ENCODE results near the gene EML1. TPM values are rescaled to one million over a fixed set of nuclear protein-coding genes. Genes with fewer than 3 reads are reported as not detected.

Gene EML1
- total and polyA plus RNA-seq, 2 of the 13 experiments (the other 11 are each of a cell fraction or from before 2014, with no cell fraction given): 0.59 to 1.7 TPM

DNA sequence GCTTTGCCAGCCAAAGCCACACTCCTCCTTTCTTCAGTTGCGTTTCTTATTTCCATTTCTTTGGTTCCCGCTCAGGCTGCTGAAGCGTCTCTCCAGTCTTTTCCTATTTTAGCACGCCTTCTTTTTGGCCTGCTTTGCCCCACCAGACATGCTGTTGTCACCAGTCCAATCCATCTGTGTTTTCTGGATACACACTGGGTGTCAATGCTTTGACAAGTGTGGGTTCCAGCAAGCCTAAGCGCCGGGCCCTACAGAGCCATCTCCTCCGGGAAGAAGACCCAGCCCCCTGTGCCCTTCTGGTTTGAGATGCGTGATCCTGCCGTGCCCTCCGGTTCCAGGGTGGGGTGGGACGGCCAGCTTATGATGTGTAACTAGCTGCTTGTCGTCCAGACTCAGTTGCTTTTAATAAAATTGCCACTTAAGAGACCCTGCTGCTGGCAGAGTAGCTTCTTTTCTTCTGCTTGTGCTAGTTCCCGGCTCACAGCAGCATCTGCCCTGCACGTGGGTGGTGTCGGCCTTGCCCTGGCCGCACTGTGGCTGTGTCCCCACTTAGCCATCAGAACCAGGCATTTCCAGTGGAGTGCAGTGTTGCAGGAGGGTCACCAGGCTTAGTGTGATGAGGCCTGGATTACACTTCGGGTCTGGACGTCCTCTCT, 29.7 kb downstream of the EML1 start:
- CTCF ChIA-PET (ENCODE audit: low intra/inter-chr PET ratio, low total read pairs): no interaction called here
- DNase-seq (ENCODE audit: low spot score): no peak
- 75% methylated on average over 18 of the region's 18 CpGs for WGBS (ENCODE audit: low lambda C conversion rate)

More for the DNA sequence above, 29.7 kb downstream of the EML1 start:
- BruUV-seq (replicated peaks): no TSS peak
- Histone ChIP-seq H3K4me3 (replicated peaks in 1 of 3; ENCODE audit: insufficient read depth in 1 of 3, low read depth in 2 of 3, low read length in 3 of 3) (no peak overlapping the region), H4K20me1 (ENCODE audit: insufficient read depth, low read length) (no peaks in the 10 kb centered on the region), H3K27ac (ENCODE audit: extremely low read length, insufficient read depth, low read length) (no peak overlapping the region), H3K9ac (ENCODE audit: insufficient read depth, low read depth, low read length) (no peak overlapping the region), H3K36me3 (replicated peaks in 1 of 2; ENCODE audit: control insufficient read depth in 1 of 2, insufficient read depth in 2 of 2, low read length in 2 of 2) (no peaks in the 10 kb centered on the region), H3K4me2 (ENCODE audit: low read depth, low read length) (no peak overlapping the region), H2AFZ (ENCODE audit: low read length) (no peak overlapping the region), H3K79me2 (ENCODE audit: insufficient read depth, low read length) (no peaks in the 10 kb centered on the region), H3K27me3 (ENCODE audit: control insufficient read depth in 1 of 2, insufficient read depth in 2 of 2, low read length in 2 of 2) (no peaks in the 10 kb centered on the region), H3K9me3 (ENCODE audit: low read length) (no peaks in the 10 kb centered on the region), H3K4me1 (ENCODE audit: insufficient read depth, low read length) (no peaks in the 10 kb centered on the region)
- intact Hi-C loops (cut with micrococcal nuclease; ENCODE audit: unreplicated experiment) (no loop called here), in situ Hi-C loops (cut with HindIII; ENCODE audit: extremely low pct_ligation_motif_present, low pct_unique_long_range_greater_than_20kb) (no loop called here)
- FAIRE-seq (no peak), ATAC-seq (no peak)
- no peak for TF ChIP-seq SP4 (CRISPR knock-in tag; IDR thresholded peaks at IDR 0.05)
- no peak for TF ChIP-seq CHD2 (IDR thresholded peaks at IDR 0.05; ENCODE audit: low read depth, low read length)
- no peak for TF ChIP-seq SETDB1 (CRISPR knock-in tag; IDR thresholded peaks at IDR 0.05; ENCODE audit: borderline replicate concordance)
- no peak for TF ChIP-seq ZIK1 (CRISPR knock-in tag; IDR thresholded peaks at IDR 0.05; ENCODE audit: borderline replicate concordance, low read depth)
- no peak for TF ChIP-seq AKAP8 (CRISPR knock-in tag; IDR thresholded peaks at IDR 0.05)
- no peak for TF ChIP-seq ZNF432 (CRISPR knock-in tag; IDR thresholded peaks at IDR 0.05; ENCODE audit: borderline replicate concordance)
- TF ChIP-seq CHD4 (IDR thresholded peaks at IDR 0.05; ENCODE audit: borderline replicate concordance, low read length): no peak
- TF ChIP-seq IRF2 (CRISPR knock-in tag; IDR thresholded peaks at IDR 0.05): no peak
- TF ChIP-seq, protein P1, sequence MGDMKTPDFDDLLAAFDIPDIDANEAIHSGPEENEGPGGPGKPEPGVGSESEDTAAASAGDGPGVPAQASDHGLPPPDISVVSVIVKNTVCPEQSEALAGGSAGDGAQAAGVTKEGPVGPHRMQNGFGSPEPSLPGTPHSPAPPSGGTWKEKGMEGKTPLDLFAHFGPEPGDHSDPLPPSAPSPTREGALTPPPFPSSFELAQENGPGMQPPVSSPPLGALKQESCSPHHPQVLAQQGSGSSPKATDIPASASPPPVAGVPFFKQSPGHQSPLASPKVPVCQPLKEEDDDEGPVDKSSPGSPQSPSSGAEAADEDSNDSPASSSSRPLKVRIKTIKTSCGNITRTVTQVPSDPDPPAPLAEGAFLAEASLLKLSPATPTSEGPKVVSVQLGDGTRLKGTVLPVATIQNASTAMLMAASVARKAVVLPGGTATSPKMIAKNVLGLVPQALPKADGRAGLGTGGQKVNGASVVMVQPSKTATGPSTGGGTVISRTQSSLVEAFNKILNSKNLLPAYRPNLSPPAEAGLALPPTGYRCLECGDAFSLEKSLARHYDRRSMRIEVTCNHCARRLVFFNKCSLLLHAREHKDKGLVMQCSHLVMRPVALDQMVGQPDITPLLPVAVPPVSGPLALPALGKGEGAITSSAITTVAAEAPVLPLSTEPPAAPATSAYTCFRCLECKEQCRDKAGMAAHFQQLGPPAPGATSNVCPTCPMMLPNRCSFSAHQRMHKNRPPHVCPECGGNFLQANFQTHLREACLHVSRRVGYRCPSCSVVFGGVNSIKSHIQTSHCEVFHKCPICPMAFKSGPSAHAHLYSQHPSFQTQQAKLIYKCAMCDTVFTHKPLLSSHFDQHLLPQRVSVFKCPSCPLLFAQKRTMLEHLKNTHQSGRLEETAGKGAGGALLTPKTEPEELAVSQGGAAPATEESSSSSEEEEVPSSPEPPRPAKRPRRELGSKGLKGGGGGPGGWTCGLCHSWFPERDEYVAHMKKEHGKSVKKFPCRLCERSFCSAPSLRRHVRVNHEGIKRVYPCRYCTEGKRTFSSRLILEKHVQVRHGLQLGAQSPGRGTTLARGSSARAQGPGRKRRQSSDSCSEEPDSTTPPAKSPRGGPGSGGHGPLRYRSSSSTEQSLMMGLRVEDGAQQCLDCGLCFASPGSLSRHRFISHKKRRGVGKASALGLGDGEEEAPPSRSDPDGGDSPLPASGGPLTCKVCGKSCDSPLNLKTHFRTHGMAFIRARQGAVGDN (CRISPR knock-in tag; IDR thresholded peaks at IDR 0.05): no peak
- no peak for TF ChIP-seq ADNP (CRISPR knock-in tag; IDR thresholded peaks at IDR 0.05)
- TF ChIP-seq, protein P2, sequence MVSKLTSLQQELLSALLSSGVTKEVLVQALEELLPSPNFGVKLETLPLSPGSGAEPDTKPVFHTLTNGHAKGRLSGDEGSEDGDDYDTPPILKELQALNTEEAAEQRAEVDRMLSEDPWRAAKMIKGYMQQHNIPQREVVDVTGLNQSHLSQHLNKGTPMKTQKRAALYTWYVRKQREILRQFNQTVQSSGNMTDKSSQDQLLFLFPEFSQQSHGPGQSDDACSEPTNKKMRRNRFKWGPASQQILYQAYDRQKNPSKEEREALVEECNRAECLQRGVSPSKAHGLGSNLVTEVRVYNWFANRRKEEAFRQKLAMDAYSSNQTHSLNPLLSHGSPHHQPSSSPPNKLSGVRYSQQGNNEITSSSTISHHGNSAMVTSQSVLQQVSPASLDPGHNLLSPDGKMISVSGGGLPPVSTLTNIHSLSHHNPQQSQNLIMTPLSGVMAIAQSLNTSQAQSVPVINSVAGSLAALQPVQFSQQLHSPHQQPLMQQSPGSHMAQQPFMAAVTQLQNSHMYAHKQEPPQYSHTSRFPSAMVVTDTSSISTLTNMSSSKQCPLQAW (CRISPR knock-in tag; IDR thresholded peaks at IDR 0.05): no peak
- TF ChIP-seq, protein P3, sequence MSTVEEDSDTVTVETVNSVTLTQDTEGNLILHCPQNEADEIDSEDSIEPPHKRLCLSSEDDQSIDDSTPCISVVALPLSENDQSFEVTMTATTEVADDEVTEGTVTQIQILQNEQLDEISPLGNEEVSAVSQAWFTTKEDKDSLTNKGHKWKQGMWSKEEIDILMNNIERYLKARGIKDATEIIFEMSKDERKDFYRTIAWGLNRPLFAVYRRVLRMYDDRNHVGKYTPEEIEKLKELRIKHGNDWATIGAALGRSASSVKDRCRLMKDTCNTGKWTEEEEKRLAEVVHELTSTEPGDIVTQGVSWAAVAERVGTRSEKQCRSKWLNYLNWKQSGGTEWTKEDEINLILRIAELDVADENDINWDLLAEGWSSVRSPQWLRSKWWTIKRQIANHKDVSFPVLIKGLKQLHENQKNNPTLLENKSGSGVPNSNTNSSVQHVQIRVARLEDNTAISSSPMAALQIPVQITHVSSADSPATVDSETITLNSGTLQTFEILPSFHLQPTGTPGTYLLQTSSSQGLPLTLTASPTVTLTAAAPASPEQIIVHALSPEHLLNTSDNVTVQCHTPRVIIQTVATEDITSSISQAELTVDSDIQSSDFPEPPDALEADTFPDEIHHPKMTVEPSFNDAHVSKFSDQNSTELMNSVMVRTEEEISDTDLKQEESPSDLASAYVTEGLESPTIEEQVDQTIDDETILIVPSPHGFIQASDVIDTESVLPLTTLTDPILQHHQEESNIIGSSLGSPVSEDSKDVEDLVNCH (CRISPR knock-in tag; IDR thresholded peaks at IDR 0.05): no peak
- no peak for TF ChIP-seq PPARG (CRISPR knock-in tag; conservative IDR thresholded peaks at IDR 0.05)
- TF ChIP-seq ZNF674 (CRISPR knock-in tag; IDR thresholded peaks at IDR 0.05; ENCODE audit: low read depth): no peak
- POLR2A ChIA-PET: no interaction called here
